Measurements from ENCODE around the gene IL17RA.
A peak's percentile ranks its signal among the peaks of the same experiment; 100 is the strongest.

IL17RA gene

DNA sequence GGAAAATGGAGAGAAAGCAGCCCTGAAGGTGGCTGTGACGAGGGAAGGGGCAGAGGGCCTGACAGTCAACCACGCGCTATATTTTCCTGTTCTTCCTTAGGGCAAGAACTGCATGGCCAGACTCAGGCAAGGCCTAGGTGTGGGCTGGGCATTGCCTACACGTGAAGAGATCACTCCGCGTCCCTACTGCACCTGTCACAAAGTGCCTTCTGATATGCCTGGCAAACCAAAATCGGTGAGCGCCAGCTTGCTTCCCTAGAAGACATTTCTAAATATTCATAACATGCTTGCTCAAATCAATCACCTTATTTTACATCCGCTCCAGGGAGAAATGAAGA lies 30.1 kb downstream of the IL17RA start:
- DNase-seq: no peak
- in situ Hi-C loops (cut with MboI; ENCODE audit: low pct_unique_long_range_greater_than_20kb, low sequenced_read_pairs): no loop called here

DNA sequence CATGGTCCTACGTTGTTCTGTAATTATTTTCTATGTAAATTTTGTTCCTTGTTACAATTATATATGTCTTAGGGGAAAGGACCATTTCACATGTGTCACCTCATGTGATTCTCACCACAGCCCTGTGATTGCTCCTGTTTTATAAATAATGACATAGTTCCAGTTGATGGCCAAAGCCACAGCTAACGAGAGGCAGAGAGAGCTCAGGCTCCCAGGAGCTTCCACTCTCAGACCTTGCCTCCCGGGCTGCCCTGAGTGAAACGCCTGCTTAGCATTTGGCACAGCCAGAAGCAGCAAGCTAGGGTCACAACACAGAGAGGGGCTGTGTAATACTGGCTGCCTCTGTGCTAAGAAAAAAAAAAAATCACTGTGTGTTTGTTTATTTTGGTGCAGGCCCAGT lies 30.4 kb downstream of the IL17RA start:
- in situ Hi-C loops (cut with MboI; ENCODE audit: low pct_unique_long_range_greater_than_20kb, low sequenced_read_pairs): no loop called here
- no peak for DNase-seq

DNA sequence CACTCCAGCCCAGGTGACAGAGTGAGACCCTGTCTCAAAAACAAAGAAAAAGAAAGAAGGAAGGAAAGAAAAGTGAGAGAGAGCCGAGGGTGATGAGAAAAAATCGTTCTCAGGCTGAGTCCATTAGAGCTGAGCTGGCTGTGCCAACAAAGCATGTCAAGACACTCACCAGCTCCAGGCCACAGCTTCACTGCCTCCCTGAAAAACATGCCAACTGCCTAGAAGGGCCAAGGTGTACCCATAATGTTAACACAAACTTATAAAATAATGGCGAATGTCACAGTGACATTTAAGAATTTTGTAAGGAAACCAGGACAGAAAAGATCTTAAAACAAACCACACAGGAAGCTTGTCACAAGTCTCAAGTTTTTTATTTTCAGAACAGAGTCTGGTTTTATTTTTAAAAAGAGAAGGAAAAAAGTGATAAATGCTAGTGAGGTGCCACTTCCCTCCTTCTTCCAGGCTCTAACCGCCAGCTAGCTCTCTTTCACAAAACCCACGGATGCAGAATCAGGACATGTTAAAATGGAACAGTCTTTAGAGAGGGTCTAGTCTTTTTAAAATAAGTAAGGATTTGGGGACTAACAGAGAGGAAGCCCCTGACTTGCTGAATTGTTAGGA lies 31.3 kb downstream of the IL17RA start:
- no peak for DNase-seq
- in situ Hi-C loops (cut with MboI; ENCODE audit: low pct_unique_long_range_greater_than_20kb, low sequenced_read_pairs): no loop called here

DNA sequence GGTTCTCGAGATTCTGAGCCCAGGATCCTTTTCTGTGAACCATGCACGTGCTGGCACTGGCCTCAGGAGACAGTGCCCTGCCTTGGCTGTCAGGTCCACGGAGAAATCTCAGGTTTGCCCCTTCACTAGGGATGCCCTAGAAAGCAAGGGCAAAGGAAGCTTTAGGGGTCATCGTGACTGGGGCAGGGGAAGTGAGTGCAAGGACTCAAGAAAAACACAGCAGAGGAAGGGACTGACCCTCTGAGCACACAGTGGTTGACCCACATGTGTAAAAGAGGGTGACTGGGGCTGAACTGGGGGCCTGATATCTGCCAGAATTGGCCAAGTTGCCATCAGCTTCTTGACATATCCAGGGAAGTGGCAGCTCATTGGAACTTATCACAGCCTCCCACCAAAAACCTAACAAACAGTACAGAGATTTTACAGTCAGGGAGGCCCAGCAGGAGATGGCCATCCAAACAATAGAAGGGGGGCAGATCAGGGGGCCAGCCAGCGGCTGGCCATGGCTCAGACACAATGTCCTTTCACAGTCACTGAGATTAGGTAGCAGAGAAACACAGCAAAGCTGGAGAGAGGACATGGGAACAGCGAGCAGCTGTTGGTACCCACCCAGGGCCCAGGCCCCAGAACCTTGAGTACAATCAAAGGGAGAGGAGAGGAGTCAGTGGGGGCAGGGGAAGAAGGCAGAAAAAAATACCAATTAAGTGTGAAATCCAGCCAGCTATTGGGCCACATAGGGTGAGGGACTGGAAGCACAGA lies 32.0 kb downstream of the IL17RA start:
- in situ Hi-C loops (cut with MboI; ENCODE audit: low pct_unique_long_range_greater_than_20kb, low sequenced_read_pairs): no loop called here
- DNase-seq: no peak

DNA sequence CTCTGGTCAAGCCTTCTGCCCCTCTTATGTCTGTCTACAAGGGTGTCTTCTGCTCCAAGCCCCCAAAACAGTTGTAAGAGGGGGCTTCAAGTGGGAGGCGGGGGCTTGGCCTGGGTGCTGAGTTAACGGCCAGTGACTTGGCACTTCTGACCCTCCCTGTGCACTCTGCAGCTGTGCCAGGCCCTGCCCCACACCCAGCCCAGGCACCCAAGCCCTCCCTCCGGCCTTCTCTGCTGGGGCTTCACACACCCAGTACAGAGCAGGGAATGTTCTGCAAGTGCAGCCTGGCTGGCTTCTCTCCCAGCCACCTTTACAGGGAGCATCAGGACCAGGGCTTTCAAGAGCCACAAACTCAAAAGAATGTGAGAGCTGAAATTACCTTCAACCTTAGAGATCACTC lies 32.6 kb downstream of the IL17RA start:
- DNase-seq: no peak
- in situ Hi-C loops (cut with MboI; ENCODE audit: low pct_unique_long_range_greater_than_20kb, low sequenced_read_pairs): no loop called here

DNA sequence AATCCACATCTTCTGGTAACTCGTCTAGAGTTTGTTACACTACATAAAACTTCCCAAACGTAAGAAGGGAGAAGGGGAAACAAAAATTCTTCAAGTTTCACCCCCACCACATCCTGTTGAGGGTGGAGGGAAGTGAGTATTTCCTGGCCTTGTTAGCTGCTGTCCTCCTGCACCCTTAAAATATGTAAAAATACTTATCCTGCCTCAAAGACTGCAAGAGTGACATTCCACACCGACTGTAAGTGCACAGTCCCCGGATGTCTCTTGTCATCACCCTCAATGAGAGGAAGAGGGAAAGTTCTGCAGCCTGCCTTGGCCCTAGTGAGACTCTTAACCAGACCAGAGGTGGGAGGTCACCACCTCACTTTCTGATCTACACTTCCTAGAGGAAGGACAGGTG lies 33.1 kb downstream of the IL17RA start:
- DNase-seq: no peak
- in situ Hi-C loops (cut with MboI; ENCODE audit: low pct_unique_long_range_greater_than_20kb, low sequenced_read_pairs): no loop called here

DNA sequence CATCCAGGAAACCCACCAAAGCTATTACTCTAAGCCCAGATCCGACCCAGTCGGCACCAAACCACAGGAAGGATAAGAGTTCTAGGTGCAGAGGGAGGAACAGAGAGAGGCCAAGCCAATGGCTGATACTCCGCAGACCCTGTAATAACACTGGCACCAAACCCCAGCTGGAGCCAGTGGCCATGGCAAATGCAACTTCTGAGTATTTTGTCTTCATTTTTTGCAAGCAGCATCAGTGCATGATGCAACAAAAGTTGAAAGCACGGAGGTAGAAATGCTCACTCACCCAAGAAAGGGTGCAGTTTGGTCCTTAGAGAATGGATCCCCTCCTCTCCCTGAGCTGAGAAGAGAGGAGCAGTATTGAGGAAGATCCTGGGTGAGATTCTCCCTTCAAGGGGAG lies 33.5 kb downstream of the IL17RA start:
- in situ Hi-C loops (cut with MboI; ENCODE audit: low pct_unique_long_range_greater_than_20kb, low sequenced_read_pairs): no loop called here
- no peak for DNase-seq

DNA sequence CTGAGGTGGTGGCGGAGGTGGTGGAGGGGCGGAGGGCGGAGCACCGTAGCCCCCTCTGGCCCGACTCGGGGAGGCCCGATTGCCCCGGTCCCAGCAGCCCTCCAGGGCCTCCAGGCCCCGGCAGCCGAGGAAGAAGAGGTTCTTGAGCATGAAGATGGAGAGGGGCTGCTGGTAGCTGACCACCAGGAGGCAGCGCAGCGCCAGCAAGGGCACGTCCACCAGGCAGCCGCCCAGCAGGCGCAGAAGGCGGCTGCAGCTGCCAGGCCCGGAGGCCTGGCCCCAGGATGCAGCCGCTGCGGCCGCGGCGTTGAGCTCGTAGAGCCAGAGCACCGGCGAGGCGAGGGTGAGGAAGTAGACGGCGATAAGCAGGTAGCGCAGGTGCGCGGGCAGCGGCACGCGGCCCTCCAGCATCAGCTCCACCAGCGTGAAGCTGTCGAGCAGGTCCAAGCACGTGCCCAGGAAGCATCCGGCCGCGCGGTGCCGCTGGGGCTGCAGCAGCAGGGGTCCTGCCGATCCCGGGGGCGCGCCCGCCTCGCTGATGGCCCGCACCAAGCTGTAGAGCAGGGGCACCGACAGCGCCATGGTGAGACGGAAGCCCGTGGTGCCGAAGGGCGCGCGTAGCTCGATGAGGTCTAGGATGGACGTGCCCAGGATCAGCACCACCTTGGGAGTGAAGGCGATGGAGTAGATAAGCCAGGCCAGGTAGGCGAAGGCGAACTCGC lies 34.8 kb downstream of the IL17RA start:
- no peak for DNase-seq

DNA sequence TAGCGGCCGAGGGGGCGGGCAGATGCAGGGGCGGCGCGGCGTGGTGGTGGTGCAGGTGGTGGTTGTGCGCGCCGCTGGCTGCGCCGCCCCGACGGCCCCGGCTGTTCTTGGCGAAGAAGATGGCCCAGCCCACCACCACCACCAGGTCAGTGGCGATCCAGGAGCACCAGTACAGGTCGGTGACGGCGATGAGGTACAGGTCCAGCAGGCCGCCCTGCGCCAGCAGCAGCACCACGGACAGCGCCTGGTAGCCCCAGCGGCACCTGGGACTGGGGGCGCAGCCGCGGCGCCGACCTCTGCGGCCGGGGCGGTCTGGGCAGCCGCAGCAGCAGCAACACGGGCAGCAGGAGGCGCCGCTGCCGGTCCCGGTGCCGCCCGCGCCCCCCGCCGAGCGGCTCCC lies 35.5 kb downstream of the IL17RA start:
- DNase-seq: peak; percentile 23
- in situ Hi-C loops (cut with MboI; ENCODE audit: low pct_unique_long_range_greater_than_20kb, low sequenced_read_pairs): no loop called here

More for the DNA sequence above, 34.8 kb downstream of the IL17RA start:
- in situ Hi-C loops (cut with MboI; ENCODE audit: low pct_unique_long_range_greater_than_20kb, low sequenced_read_pairs): no loop called here

DNA sequence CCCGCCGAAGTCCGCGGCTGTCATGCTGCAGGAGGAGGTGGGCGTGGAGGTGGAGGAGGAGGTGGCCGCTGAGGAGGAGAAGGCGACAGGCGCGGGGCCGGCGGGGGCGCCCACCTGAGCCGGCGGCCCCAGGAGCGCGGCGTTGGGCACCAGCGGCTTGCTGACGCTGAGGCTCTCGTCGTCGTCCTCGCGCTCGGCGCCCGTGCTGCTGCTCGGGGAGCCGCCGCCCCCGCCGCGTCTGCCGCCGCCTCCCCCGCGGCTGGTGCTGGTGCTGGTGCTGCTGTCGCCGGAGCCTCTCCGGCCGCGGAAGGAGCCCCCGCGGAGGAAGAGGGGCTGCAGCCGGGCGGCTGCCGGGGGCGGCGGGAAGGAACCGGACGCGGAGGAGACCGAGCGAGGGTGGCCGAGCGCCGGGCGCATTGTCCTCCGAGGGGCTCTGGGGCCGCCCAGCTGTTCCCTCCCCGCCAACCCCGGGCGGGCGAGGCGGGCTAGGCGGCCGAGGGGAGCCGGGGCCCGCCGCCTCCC lies 36.0 kb downstream of the IL17RA start:
- in situ Hi-C loops (cut with MboI; ENCODE audit: low pct_unique_long_range_greater_than_20kb, low sequenced_read_pairs): no loop called here
- peak; percentile 16 for DNase-seq

DNA sequence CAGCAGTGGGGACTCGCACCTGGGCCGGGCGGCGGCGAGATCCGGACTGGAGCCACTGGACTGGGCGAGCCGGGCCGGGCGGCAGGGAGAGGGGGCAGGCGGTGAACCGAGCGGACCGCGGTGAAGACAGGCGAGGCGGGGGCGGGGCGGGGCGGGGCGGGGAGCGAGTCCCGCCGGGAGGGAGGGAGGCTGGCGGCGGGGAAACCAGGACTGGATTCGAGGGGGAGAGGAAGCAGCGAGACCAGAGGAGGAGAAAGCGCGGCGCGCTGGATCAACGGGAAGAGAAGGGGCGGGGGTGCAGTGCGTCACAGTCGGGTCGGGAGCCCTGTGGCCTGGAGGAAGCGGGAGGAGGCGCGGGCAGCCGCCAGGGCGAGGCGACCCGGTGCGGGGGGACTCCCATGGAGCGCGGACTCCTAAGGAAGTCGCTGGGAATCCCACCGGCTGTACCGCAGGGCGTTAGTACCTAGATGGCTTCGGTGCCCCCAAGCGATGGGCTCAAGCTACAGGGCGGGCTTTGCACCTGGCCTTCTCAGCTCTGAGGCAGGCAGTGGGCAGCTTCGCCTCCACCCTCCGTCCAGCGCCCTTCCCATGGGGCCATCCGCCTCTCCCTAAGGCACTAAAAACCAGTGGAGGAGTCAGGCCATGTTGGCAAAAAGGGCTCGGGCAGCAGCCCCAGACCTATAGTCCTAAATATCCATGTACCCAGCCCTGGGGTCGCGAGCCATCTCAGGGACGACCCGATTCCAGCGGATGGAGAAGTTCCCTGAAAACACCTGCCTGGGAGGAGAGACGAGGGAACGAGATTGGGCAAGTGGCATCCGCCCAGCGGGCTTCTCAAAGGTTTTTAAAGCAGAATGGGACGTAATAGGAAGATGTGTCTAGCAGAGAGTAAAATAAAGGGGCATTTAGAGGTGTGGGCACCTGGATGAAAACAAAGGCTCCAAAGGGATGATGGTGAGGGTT lies 36.7 kb downstream of the IL17RA start, which contains the start of gene TMEM121B:
TMEM121B (minus strand) TSS at position 128 of the 963 bp plus-strand sequence. CDS start 233 bp downstream, outside the sequence.
- in situ Hi-C loops (cut with MboI; ENCODE audit: low pct_unique_long_range_greater_than_20kb, low sequenced_read_pairs): no loop called here
- peak; percentile 52 for DNase-seq

DNA sequence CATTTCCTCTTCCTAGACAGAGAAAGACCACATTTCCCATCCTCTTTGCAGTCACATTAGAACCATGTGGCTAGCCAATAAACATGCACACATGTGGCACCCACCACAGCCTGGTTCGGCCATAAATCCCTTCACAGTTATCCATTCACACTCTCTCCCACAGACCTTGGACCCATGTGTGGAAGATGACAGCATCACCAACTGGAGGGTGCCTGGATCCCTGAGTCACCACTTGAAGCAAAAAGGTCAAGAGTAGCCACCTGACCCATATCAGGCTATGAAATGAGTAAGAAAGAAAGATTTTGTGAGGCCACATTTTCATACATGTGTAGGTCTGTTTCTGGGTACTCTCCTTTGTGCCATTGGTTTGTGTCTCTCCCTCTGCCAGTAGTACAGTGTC lies 45.4 kb downstream of the IL17RA start:
- in situ Hi-C loops (cut with MboI; ENCODE audit: low pct_unique_long_range_greater_than_20kb, low sequenced_read_pairs): no loop called here
- DNase-seq: no peak

DNA sequence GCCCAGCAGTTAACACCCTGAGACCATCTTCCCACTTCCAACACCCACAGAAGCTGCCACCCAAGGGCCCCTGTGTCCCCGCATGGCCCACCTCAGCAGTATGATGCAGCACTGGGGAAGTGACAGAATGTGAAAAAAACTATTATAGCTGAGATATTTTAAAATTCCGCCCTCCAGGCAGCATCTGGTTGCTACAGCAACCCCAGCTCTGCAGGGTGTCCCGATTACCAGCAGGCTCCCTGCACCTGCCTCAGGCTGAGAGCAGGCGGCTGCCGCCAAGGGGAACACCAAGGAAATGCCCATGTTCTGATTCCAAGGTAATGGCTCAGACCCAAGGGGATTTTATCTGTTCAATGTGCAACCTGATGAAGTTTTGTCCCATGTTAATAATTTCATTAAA lies 46.9 kb downstream of the IL17RA start:
- no peak for DNase-seq
- in situ Hi-C loops (cut with MboI; ENCODE audit: low pct_unique_long_range_greater_than_20kb, low sequenced_read_pairs): no loop called here

DNA sequence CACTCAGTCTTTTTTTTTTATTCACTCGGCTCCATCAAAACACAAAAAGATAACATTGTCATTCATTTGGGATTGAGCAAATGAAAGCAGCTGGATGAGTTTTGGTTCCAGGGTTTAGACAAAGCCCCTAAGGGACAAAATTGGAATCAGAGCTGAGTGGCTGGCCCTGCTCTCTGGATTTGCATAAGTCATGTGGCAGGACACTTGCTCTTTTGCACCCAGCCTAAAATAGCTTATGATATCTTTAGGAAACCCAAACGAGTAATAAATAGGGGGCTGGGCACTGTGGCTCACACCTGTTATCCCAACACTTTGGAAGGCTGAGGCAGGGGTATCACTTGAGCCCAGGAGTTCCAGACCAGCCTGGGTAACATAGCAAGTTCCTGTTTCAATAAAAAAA lies 47.3 kb downstream of the IL17RA start:
- in situ Hi-C loops (cut with MboI; ENCODE audit: low pct_unique_long_range_greater_than_20kb, low sequenced_read_pairs): no loop called here
- DNase-seq: no peak

DNA sequence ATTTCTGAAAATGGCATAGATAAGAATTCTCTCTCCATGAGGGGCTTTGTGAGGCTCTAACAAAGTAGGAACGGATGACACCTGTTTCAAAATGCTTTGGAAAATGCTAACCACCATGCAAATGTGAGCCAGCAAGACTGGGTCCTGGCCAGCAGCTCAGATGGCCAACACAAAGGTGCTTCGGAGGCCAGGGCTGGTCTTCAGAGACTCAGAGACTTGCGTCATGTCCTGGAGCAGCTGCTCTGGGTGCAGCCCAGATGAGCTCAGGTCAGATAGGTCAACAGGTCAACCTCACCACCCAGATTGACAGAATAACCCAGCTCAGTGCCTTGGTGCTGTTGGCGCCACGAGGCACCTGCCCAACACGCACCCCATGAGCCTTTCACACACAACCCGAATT lies 48.3 kb downstream of the IL17RA start:
- DNase-seq: no peak
- in situ Hi-C loops (cut with MboI; ENCODE audit: low pct_unique_long_range_greater_than_20kb, low sequenced_read_pairs): no loop called here

DNA sequence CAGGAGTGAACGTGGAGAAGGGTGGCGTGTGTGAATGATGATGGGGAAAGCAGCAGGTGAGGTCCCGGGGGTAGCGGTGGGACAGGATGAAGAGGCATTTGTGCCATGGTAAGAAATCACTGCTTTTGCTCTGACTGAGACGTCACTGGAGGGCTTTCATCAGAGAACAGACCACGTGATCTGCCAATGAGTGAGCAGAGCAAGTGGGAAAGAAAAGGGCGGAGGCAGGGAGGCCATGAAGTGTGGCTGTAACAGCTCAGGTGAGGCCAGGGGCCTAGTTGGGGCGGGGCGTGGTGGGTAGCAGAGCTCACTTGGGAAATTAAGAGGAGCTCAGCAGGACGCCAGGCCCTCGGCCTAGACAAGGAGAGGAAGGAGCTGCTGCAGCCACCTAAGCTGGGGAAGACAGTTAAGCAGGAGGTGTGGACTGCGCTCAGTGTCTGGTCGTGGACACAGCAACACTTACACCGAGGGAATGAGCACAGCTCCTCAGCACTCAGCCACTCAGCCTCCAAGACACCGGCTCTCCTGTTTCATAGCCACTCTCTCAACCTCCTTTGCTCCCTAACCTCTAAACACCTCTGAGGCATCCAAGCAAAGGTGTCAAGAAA lies 50.5 kb downstream of the IL17RA start:
- in situ Hi-C loops (cut with MboI; ENCODE audit: low pct_unique_long_range_greater_than_20kb, low sequenced_read_pairs): no loop called here
- DNase-seq: no peak

DNA sequence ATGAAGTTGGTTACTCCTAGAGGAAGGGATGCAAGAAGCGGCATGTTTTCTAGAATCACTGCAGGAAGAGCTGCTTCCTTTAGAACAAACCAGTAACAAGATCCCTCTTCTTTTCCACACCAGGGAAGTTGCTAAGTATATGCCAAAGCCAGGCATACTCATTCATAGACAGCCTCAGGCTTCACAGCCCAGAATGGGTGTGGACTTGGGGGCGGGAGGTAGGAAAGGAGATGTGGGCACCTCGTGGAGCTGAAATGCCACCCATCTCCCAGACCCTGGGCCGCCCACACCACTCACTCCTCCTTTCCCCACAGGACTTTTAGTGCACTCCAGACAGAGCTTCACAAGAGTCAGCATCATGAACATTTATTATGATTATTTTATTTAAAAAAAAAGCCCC lies 52.4 kb downstream of the IL17RA start:
- in situ Hi-C loops (cut with MboI; ENCODE audit: low pct_unique_long_range_greater_than_20kb, low sequenced_read_pairs): no loop called here
- no peak for DNase-seq

DNA sequence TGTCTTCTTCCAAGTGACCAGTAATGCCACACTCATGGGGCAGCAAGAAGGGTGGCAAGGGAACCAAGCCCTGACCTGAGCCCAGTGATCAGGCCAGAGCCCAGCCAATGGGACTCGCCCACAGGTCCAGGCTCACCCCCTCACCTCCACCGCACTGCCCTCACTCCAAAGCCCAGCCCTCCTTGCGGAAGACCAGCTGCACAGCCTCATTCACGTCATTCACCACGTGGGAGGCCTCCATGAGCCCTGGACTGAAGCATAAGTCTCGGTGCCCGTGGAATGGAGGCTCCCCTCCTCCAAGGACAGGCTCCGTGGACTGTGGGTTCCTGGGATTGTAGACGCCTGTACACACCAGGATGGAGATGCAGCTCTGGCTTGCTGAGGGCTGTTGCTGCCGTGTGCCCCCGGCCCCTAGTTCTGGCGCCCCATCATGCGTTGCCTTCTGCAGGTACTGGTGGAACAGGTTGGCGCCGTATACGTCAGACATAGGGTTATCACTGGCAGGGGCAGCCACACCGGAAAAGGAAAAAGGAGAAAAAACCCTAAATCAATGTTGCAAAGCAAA lies 53.1 kb downstream of the IL17RA start:
- DNase-seq: no peak
- in situ Hi-C loops (cut with MboI; ENCODE audit: low pct_unique_long_range_greater_than_20kb, low sequenced_read_pairs): no loop called here
